ENCODE results near the gene KRTAP20-2. TPM values are rescaled to one million over a fixed set of nuclear protein-coding genes. Genes with fewer than 3 reads are reported as not detected.

KRTAP20-2 gene
- not detected in 2 replicates for total RNA-seq

DNA sequence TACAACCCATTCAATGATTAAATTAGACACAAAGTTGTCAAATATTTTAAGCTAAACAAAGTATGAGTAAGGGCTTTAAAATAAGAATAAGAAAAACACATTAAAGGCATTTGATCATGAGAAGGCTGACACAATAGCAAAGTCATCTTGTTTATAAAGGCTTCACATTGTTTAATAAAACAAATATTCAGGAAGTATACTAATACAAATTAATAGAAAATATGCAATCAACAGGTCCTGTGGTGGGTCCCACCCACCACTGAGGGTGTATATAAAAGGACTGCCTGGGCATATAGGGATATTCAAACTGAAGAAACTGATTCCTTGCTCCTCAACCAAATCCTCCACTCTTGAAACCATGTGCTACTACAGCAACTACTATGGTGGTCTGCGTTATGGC is at the start of gene KRTAP20-2:
TSS of gene KRTAP20-2 (plus strand) at position 301 of the 400 bp plus-strand sequence. CDS start at position 359, 58 bp downstream.
- DNase-seq (ENCODE audit: extremely low read depth, low read depth, low spot score): no peak

DNA sequence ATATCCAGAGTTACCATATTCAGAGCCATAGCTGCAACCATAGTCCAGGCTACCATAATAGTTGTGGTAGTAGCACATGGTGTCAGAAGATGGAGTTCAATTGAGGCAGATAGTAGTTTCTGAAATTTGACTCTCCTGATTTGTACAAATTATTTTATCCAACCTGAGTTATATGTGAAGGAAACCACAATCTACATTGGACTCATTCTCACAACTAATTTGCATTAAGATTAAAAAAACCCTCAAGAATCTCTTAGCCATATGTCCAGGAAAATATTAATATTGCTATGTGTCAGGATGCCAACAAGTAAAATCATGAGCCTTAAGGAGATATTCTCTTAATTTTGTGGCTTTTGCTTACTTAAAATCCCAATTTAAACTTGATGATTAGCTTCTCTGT is 44.7 kb upstream of the KRTAP20-2 start, which contains the start of gene KRTAP22-2:
TSS of gene KRTAP22-2 (minus strand) at position 101 of the 400 bp plus-strand sequence.
- no peak for DNase-seq (ENCODE audit: extremely low read depth, low read depth, low spot score)

DNA sequence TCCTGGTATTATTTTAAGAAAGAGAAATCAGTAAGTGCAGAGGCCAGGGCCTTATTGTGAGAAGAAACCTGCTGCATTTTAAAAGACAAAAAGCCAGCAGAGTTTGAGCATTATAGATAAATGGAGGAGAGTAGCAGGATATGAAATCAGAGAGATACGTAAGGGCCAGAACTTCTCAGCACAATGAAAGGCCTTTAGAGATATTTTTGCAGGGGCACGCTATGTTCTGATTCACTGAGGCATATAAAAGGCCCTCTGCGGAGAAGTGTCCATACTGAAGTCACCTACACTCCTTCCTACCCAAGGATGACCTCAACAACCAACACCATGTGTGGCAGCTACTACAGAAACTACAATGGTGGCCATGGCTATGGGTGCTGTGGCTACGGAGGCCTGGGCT is 42.9 kb upstream of the KRTAP20-2 start, which contains the start of gene KRTAP6-3:
TSS of gene KRTAP6-3 (plus strand) at position 301 of the 400 bp plus-strand sequence. CDS start at position 307, 6 bp downstream.
- DNase-seq (ENCODE audit: extremely low read depth, low read depth, low spot score): no peak

- DNase-seq (ENCODE audit: extremely low read depth, low read depth, low spot score): no peak
Observed at GRCh38 chr21:30598802-30599201, 36.2 kb upstream of the KRTAP20-2 start, which contains the start of gene KRTAP6-2. TSS of gene KRTAP6-2 (minus strand) at chr21:30598902. CDS start at chr21:30598874, 28 bp downstream.

GRCh38 chr21:30600787-30601186 is 34.2 kb upstream of the KRTAP20-2 start, which contains the start of gene KRTAP22-1:
TSS of gene KRTAP22-1 (plus strand) at chr21:30601087.
- no peak for DNase-seq (ENCODE audit: extremely low read depth, low read depth, low spot score)

- no peak for DNase-seq (ENCODE audit: extremely low read depth, low read depth, low spot score)
Observed at GRCh38 chr21:30605968-30606367, 29.0 kb upstream of the KRTAP20-2 start.

DNA sequence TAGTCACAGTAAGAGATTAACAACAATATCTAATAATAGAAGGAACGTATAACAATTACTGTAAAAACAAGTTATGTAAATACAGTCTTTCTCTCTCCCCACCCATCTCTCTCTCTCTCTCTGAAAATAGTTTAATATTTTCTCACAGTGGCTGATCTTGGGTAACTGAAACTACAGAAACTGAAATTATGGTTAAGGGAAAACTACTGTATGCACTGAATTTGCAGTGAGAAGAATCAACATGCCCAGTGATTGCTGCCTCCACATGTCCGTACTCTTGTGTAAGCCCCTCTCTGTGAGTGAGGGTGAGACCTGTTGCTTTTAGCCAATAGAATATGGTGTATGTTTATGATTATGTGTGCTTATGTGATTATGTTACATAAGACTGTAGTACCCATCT is 22.9 kb upstream of the KRTAP20-2 start:
- no peak for DNase-seq (ENCODE audit: extremely low read depth, low read depth, low spot score)

- no peak for DNase-seq (ENCODE audit: extremely low read depth, low read depth, low spot score)
Observed at GRCh38 chr21:30613836-30614235, 21.2 kb upstream of the KRTAP20-2 start, which contains the start of gene KRTAP6-1. TSS of gene KRTAP6-1 (minus strand) at chr21:30613930. CDS start at chr21:30613904, 26 bp downstream.

DNA sequence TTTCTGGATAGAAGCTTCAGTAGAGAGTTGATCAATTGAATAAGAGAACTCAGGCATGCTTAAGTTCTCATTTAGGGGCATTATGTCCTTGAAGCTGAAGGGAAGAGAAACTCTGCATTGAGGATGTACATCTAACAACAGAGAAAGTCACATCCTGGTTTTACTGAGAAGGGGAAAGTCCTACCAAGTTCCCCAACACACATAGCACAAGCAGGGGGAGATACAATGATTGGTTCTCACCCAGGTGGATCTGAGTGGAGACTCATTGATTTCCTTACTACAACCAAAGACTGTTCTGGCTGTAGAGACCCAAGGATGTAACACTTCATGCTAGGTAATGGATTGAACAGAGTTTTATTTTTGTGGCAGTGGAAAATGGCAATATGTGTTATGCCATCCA is 19.8 kb upstream of the KRTAP20-2 start:
- no peak for DNase-seq (ENCODE audit: extremely low read depth, low read depth, low spot score)

GRCh38 chr21:30616125-30616524 is 18.9 kb upstream of the KRTAP20-2 start, which contains the start of gene KRTAP20-1:
TSS of gene KRTAP20-1 (plus strand) at chr21:30616425. CDS start at chr21:30616455, 30 bp downstream.
- no peak for DNase-seq (ENCODE audit: extremely low read depth, low read depth, low spot score)

DNA sequence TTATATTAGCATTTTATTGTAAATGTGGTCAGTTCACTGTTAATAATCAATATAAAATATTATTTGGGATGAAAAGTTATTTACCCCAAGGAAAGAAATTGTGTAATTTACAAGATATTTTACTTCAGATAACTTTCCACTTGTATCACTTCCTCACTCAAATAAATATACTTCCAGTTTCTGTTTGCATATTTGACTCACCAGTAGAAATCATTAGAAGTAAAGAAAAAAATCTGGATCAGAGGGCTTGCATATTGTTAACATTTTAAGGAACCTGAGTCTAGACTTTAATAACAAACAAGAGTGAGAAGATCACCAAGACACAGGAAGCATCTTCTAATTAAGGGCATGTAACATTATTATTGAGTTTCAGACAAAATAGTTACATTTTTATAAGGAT is 14.9 kb upstream of the KRTAP20-2 start:
- no peak for DNase-seq (ENCODE audit: extremely low read depth, low read depth, low spot score)

- no peak for DNase-seq (ENCODE audit: extremely low read depth, low read depth, low spot score)
Observed at GRCh38 chr21:30620522-30620921, 14.5 kb upstream of the KRTAP20-2 start, which contains the start of gene KRTAP20-4. TSS of gene KRTAP20-4 (plus strand) at chr21:30620627.

DNA sequence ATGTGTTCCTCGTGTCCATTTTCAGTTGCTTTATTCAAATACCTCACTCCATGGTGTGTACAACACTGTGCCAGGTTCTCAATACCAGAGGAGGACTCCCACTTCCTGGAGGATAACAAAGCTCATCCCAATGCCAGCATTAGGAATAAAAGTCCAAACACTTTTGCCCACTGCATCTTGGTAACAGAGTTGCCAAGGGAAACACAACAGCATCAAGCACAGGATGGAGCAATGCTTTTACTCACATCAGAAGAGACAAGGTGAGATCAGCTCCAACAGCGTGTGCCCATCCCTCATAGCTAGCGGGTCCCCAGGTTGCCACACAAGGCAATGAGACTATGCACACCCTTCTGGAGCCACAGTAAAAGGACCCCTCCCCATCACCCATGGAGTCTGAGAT is 11.6 kb upstream of the KRTAP20-2 start:
- no peak for DNase-seq (ENCODE audit: extremely low read depth, low read depth, low spot score)

DNA sequence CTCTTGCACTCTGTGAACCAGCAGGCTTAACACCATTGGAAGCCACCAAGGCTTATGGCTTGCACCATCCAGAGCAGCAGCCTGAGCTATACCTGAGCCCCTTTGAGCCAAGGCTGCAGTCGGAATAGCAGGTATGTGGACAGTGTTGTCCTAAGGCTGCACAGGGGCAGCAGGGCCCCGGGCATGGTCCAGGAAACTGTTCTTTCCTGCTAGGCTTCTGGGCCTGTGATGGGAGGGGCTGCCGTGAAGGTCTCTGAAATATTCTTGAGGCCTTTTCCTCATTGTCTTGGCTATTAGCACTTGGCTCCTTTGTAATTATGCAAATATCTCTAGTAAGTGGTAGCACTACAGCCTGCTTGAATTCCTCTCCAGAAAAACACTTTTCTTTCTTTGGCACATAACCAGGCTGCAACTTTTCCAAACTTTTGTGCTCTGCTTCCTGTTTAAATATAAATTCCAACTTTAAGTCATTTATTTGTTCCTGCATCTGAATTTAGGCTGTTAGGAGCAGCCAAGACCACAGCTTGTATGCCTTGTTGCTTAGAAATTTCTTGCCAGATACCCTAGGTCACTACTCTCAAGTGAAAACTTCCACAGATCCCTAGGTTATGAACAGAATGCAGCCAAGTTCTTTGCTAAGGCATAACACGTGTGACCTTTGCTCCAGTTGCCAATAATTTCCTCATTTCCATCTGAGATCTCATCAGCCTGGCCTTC is 9.4 kb upstream of the KRTAP20-2 start:
- no peak for DNase-seq (ENCODE audit: extremely low read depth, low read depth, low spot score)

GRCh38 chr21:30628109-30628508 is 6.9 kb upstream of the KRTAP20-2 start:
- DNase-seq (ENCODE audit: extremely low read depth, low read depth, low spot score): no peak

GRCh38 chr21:30629200-30629599 is 5.8 kb upstream of the KRTAP20-2 start:
- no peak for DNase-seq (ENCODE audit: extremely low read depth, low read depth, low spot score)

- no peak for DNase-seq (ENCODE audit: extremely low read depth, low read depth, low spot score)
Observed at GRCh38 chr21:30638686-30639085, 3.7 kb downstream of the KRTAP20-2 start.

DNA sequence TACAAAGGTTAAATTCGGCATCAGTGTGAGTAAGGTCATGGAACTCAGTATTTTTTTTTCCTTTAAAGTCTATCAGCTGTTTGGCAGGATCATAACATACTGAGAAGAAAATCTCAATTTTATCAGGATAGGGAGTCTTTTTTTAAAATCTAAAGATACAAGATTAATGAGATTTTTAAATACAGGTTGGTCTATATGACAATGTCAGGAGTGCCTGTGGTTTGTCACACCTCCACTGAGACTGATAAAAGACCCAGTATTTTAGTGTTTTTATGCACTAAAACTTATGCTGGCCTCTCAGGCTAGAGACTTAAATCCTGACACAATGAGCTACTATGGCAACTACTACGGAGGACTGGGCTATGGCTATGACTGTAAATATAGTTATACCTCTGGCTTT is 7.6 kb downstream of the KRTAP20-2 start, which contains the start of gene KRTAP20-3:
TSS of gene KRTAP20-3 (plus strand) at position 301 of the 400 bp plus-strand sequence.
- no peak for DNase-seq (ENCODE audit: extremely low read depth, low read depth, low spot score)

DNA sequence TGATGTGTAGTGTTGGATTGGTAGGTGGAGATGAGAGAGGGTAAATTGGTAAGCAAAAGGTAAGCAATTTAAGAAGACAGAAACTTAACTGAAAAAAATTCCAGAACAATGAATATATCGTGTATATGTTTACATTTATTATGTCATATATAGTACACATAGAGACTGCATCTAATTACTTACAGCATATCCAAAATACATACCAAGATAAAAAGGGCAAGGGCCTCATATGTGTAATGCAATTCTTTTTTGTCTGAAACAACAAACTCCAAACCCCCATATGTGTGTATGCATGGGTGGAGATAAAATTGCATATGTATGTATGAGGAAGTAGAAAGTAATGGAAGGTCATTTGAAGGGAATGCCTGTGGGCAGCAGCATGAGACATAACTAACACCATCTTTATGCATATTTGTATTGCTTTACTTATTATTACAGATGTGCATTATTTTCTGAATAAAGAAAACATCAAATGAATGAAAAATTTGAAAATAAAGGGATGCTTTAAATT is 12.0 kb downstream of the KRTAP20-2 start:
- no peak for DNase-seq (ENCODE audit: extremely low read depth, low read depth, low spot score)

- DNase-seq (ENCODE audit: extremely low read depth, low read depth, low spot score): no peak
Observed at GRCh38 chr21:30652891-30653290, 17.9 kb downstream of the KRTAP20-2 start.

DNA sequence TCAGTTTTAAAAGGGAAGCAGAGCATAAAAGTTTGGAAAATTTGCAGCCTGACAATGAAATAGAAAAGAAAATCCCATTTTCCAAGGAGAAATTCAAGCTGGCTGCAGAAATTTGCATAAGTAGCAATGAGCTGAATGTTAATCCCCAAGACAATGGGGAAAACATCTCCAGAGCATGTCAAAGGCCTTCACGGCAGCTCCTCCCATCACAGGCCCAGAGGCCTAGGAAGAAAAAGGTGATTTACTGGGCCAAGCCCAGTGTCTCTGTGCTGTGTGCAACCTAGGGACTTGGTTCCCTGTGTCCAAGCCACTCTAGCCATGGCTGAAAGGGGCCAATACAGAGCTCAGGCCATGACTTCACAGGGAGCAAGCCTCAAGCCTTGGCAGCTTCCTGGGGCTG is 33.8 kb downstream of the KRTAP20-2 start:
- no peak for DNase-seq (ENCODE audit: extremely low read depth, low read depth, low spot score)
